Stomach (tissue), 9 donors: ENCODE results near the gene PSENEN. TPM values are rescaled to one million over a fixed set of nuclear protein-coding genes. Genes with fewer than 3 reads are reported as not detected.

ENCODE experiments used
- DNase-seq, 2 donors: peaks; one replicate each; pipeline versions ENCODE4 v3.0.0 to v3.0.0-alpha.2; 2013 to 2019
- H3K27ac ChIP-seq, 5 donors: fragments of 200-600 bp in 4 of 5; sonication (generic) in 4 of 5; one replicate each; pipeline ENCODE4 v1.5.1; 2013 to 2019; ENCODE audit warnings: mild to moderate bottlenecking in 1 of 5, moderate library complexity in 1 of 5
- H3K27me3 ChIP-seq, 3 donors: fragments of 200-600 bp; sonication (generic); one replicate each; pipeline ENCODE4 v1.5.1; 2017 to 2019; ENCODE audit warnings: mixed run types in 1 of 3
- H3K36me3 ChIP-seq, 4 donors: fragments of 200-600 bp; sonication (generic); 1 replicate in 3 of 4; 2 replicates in 1 of 4; pipeline ENCODE4 v1.5.1; 2016 to 2019
- H3K4me1 ChIP-seq, 4 donors: fragments of 200-600 bp; sonication (generic); one replicate each; pipeline ENCODE4 v1.5.1; 2016 to 2019
- H3K4me3 ChIP-seq, 4 donors: fragments of 200-600 bp; sonication (generic) in 3 of 4; one replicate each; pipeline ENCODE4 v1.5.1; 2016 to 2019; ENCODE audit warnings: mild to moderate bottlenecking in 1 of 4
- H3K9me3 ChIP-seq, 4 donors: fragments of 200-600 bp; sonication (generic); one replicate each; pipeline ENCODE4 v1.5.1; 2016 to 2019
- EP300 ChIP-seq: sonication (generic); formaldehyde crosslinking; IDR thresholded peaks from one replicate; pipeline ENCODE4 v1.6.1; 2017; ENCODE audit warnings: antibody characterized with exemption
- POLR2A ChIP-seq, 4 donors: fragments of 450-650 bp; IDR thresholded peaks; one replicate each; pipeline ENCODE4 v1.6.1; 2016; ENCODE audit warnings: antibody characterized with exemption in 4 of 4, control low read depth in 2 of 4, mild to moderate bottlenecking in 1 of 4, moderate library complexity in 1 of 4
- POLR2AphosphoS5 ChIP-seq, 3 donors: sonication (generic); formaldehyde crosslinking; IDR thresholded peaks; one replicate each; pipeline ENCODE4 v1.6.1; 2016; ENCODE audit warnings: antibody characterized with exemption in 3 of 3
- WGBS, 5 donors: extraction: QIAGEN DNeasy Blood & Tissue Kit in 3 of 5; methylation state at CpG; one replicate each; pipeline versions ENCODE4 v1.1.5 to v1.1.7; 2013 to 2018; 5-methylcytosine and 5-hydroxymethylcytosine counted together
- intact Hi-C: fragments of 100-400 bp; cut with DNase I; formaldehyde crosslinking; loops from one replicate; pipeline ENCODE4 v1.15.1; 2023; ENCODE audit warnings: low total_unique reads
- polyA plus RNA-seq, 3 donors: library from polyadenylated mRNA; stranded (reverse); fragments of 200-250 nt; gene quantifications; one replicate each; pipeline ENCODE4 v1.2.3, GENCODE V29; 2013
- total RNA-seq, 5 donors: library from RNA; depleted of rRNA; stranded (reverse); fragments of >200 nt; gene quantifications; one replicate each; pipeline versions ENCODE4 v1.1.0 to v1.2.3, GENCODE V29; 2014 to 2016
- TF ChIP-seq, protein P1 (sequence below), 7 experiments: fragments of 450-650 bp in 4 of 7; fragments of 200-600 bp in 3 of 7; sonication (generic) in 3 of 7; IDR thresholded peaks; one replicate each; pipeline ENCODE4 v1.5.1; 2016 to 2019; ENCODE audit warnings: antibody characterized with exemption in 7 of 7, control low read depth in 2 of 7, mild to moderate bottlenecking in 1 of 7
- donor health status: healthy with polysubstance abuse.
- donor health status: Bipolar disorder and iron deficiency.
- donor health status: healthy.

The PSENEN gene
- total and polyA plus RNA-seq, 8 donors = 9.3 to 101 (median 50.4) TPM; not detected in 1

GRCh38 chr19:35784503-35785338 lies 39.3 kb downstream of the PSENEN start:
- no peak for DNase-seq
- no peak overlapping the region for H3K27ac ChIP-seq
- intact Hi-C loops = no loop called here
- TF ChIP-seq POLR2AphosphoS5 (IDR thresholded peaks at IDR 0.05) (no peak), EP300 (no peak), POLR2A (IDR thresholded peaks at IDR 0.05) (no peak)
- TF ChIP-seq, protein P1, sequence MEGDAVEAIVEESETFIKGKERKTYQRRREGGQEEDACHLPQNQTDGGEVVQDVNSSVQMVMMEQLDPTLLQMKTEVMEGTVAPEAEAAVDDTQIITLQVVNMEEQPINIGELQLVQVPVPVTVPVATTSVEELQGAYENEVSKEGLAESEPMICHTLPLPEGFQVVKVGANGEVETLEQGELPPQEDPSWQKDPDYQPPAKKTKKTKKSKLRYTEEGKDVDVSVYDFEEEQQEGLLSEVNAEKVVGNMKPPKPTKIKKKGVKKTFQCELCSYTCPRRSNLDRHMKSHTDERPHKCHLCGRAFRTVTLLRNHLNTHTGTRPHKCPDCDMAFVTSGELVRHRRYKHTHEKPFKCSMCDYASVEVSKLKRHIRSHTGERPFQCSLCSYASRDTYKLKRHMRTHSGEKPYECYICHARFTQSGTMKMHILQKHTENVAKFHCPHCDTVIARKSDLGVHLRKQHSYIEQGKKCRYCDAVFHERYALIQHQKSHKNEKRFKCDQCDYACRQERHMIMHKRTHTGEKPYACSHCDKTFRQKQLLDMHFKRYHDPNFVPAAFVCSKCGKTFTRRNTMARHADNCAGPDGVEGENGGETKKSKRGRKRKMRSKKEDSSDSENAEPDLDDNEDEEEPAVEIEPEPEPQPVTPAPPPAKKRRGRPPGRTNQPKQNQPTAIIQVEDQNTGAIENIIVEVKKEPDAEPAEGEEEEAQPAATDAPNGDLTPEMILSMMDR (IDR thresholded peaks at IDR 0.05) = no peak
- H3K36me3 ChIP-seq = peaks cover 5 to 75% (median 61%) of the 10 kb centered on the region in 4 donors
- WGBS, 5 donors = 81 to 86% (median 83%) methylated on average over 30 to 45 of the region's 45 CpGs
- no peak overlapping the region for H3K4me3 ChIP-seq
- H3K4me1 ChIP-seq = no peaks in the 10 kb centered on the region
- H3K27me3 ChIP-seq = no peaks in the 10 kb centered on the region
- H3K9me3 ChIP-seq = no peaks in the 10 kb centered on the region

- no peaks in the 10 kb centered on the region for H3K27me3 ChIP-seq
- H3K4me3 ChIP-seq = no peak overlapping the region
- no peaks in the 10 kb centered on the region for H3K9me3 ChIP-seq
- no peak for DNase-seq
- no peak overlapping the region for H3K27ac ChIP-seq
- TF ChIP-seq POLR2A (IDR thresholded peaks at IDR 0.05) (no peak), POLR2AphosphoS5 (IDR thresholded peaks at IDR 0.05) (no peak), EP300 (no peak)
- TF ChIP-seq, protein P1 (IDR thresholded peaks at IDR 0.05) = no peak
- no peaks in the 10 kb centered on the region for H3K4me1 ChIP-seq
- 87 to 94% (median 94%) methylated on average over 9 to 10 of the region's 10 CpGs for WGBS, 5 donors
- intact Hi-C loops = no loop called here
- peaks cover 5 to 70% (median 55%) of the 10 kb centered on the region in 4 donors for H3K36me3 ChIP-seq
Measured at GRCh38 chr19:35785339-35785627, 39.8 kb downstream of the PSENEN start.

DNA sequence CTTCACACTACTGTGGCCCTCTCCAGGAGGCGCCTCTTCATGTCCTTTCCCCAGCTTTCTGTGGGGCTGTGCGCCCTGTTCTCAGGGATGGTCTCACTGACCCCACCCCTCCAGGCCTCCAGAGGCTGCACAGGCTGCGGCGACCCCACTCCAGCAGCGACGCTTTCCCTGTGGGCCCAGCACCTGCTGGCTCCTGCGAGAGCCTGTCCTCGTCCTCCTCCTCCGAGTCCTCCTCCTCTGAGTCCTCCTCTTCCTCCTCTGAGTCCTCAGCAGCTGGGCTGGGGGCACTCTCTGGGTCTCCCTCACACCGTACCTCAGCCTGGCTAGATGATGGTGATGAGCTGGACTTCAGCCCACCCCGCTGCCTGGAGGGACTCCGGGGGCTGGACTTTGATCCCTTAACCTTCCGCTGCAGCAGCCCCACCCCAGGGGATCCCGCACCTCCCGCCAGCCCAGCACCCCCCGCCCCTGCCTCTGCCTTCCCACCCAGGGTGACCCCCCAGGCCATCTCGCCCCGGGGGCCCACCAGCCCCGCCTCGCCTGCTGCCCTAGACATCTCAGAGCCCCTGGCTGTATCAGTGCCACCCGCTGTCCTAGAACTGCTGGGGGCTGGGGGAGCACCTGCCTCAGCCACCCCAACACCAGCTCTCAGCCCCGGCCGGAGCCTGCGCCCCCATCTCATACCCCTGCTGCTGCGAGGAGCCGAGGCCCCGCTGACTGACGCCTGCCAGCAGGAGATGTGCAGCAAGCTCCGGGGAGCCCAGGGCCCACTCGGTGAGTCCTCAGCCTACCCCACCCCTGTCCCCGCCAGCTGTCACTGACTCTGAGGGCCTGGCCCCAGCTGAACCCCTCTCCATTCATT lies 41.1 kb downstream of the PSENEN start:
- TF ChIP-seq POLR2A (IDR thresholded peaks at IDR 0.05) = no peak
- TF ChIP-seq, protein P1 (IDR thresholded peaks at IDR 0.05) = no peak
- no peak for TF ChIP-seq POLR2AphosphoS5 (IDR thresholded peaks at IDR 0.05)
- TF ChIP-seq EP300 = no peak
- WGBS, 5 donors = 80 to 88% (median 82%) methylated on average over 22 to 31 of the region's 31 CpGs
- no peak for DNase-seq
- no peak overlapping the region for H3K4me3 ChIP-seq
- no peaks in the 10 kb centered on the region for H3K9me3 ChIP-seq
- H3K4me1 ChIP-seq = no peaks in the 10 kb centered on the region
- no peaks in the 10 kb centered on the region for H3K27me3 ChIP-seq
- peaks cover 5 to 57% (median 43%) of the 10 kb centered on the region in 4 donors for H3K36me3 ChIP-seq
- no peak overlapping the region for H3K27ac ChIP-seq
- intact Hi-C loops = no loop called here

DNA sequence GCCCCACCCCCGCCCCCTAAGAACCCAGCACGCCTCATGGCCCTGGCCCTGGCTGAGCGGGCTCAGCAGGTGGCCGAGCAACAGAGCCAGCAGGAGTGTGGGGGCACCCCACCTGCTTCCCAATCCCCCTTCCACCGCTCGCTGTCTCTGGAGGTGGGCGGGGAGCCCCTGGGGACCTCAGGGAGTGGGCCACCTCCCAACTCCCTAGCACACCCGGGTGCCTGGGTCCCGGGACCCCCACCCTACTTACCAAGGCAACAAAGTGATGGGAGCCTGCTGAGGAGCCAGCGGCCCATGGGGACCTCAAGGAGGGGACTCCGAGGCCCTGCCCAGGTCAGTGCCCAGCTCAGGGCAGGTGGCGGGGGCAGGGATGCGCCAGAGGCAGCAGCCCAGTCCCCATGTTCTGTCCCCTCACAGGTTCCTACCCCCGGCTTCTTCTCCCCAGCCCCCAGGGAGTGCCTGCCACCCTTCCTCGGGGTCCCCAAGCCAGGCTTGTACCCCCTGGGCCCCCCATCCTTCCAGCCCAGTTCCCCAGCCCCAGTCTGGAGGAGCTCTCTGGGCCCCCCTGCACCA lies 41.9 kb downstream of the PSENEN start:
- TF ChIP-seq POLR2AphosphoS5 (IDR thresholded peaks at IDR 0.05) (no peak), EP300 (no peak), POLR2A (IDR thresholded peaks at IDR 0.05) (no peak)
- TF ChIP-seq, protein P1 (IDR thresholded peaks at IDR 0.05) = no peak
- Histone ChIP-seq H3K9me3 (no peaks in the 10 kb centered on the region), H3K4me1 (no peaks in the 10 kb centered on the region), H3K27me3 (peaks cover 0 to 2% (median 0%) of the 10 kb centered on the region in 3 donors), H3K27ac (no peak overlapping the region), H3K36me3 (peaks cover 5 to 50% (median 35%) of the 10 kb centered on the region in 4 donors), H3K4me3 (no peak overlapping the region)
- WGBS, 5 donors = 87 to 98% (median 96%) methylated on average over 8 to 15 of the region's 15 CpGs
- intact Hi-C loops = no loop called here
- DNase-seq = no peak
